Muscle layer of duodenum (tissue), 2 donors: ENCODE results near the gene PIAS4.

Experiments used
- H3K27ac ChIP-seq: one replicate; pipeline ENCODE4 v1.7.0; 2013; ENCODE audit warnings: mild to moderate bottlenecking, low read length
- H3K27me3 ChIP-seq: one replicate; pipeline ENCODE4 v1.7.0; 2013; ENCODE audit warnings: low read depth, mild to moderate bottlenecking, control low read depth, low read length
- H3K36me3 ChIP-seq, 2 donors: one replicate each; pipeline ENCODE4 v1.7.0; 2013; ENCODE audit warnings: low read length in 2 of 2, control low read depth in 1 of 2, mild to moderate bottlenecking in 1 of 2; ENCODE audit not compliant: insufficient read depth in 2 of 2, control insufficient read depth in 1 of 2
- H3K4me1 ChIP-seq, 2 donors: one replicate each; pipeline ENCODE4 v1.7.0; 2013; ENCODE audit warnings: low read length in 2 of 2, mild to moderate bottlenecking in 2 of 2, control low read depth in 1 of 2, moderate library complexity in 1 of 2; ENCODE audit not compliant: insufficient read depth in 2 of 2, control insufficient read depth in 1 of 2
- H3K4me3 ChIP-seq, 2 donors: one replicate each; pipeline ENCODE4 v1.7.0; 2013; ENCODE audit warnings: low read length in 2 of 2, low read depth in 1 of 2, mild to moderate bottlenecking in 1 of 2
- H3K9me3 ChIP-seq, 2 donors: one replicate each; pipeline ENCODE4 v1.7.0; 2013; ENCODE audit warnings: low read length in 2 of 2, control low read depth in 1 of 2, mild to moderate bottlenecking in 1 of 2; ENCODE audit not compliant: control insufficient read depth in 1 of 2
- donor health status: healthy.

PIAS4 gene

GRCh38 chr19:4059891-4060620 is 52.5 kb downstream of the PIAS4 start:
- Histone ChIP-seq H3K4me3 (peak overlapping the region; percentile 46 to 58), H3K4me1 (peaks cover 20 to 65% of the 10 kb centered on the region in 2 donors)

GRCh38 chr19:4060621-4061177 is 53.2 kb downstream of the PIAS4 start:
- H3K27me3 ChIP-seq = no peaks in the 10 kb centered on the region
- peaks cover 0 to 13% of the 10 kb centered on the region in 2 donors for H3K36me3 ChIP-seq
- H3K4me3 ChIP-seq = peak overlapping the region; percentile 46 to 58
- H3K27ac ChIP-seq = peak overlapping the region; percentile 96
- peaks cover 20 to 65% of the 10 kb centered on the region in 2 donors for H3K4me1 ChIP-seq
- H3K9me3 ChIP-seq = no peaks in the 10 kb centered on the region

More at GRCh38 chr19:4059891-4060620, 52.5 kb downstream of the PIAS4 start:
- no peaks in the 10 kb centered on the region for H3K9me3 ChIP-seq
- H3K27me3 ChIP-seq = no peaks in the 10 kb centered on the region
- H3K27ac ChIP-seq = peak overlapping the region; percentile 96
- peaks cover 0 to 15% of the 10 kb centered on the region in 2 donors for H3K36me3 ChIP-seq

- H3K4me3 ChIP-seq = peak overlapping the region; percentile 58 to 67
- no peaks in the 10 kb centered on the region for H3K27me3 ChIP-seq
- peaks cover 0 to 13% of the 10 kb centered on the region in 2 donors for H3K36me3 ChIP-seq
- peaks cover 20 to 61% of the 10 kb centered on the region in 2 donors for H3K4me1 ChIP-seq
- H3K27ac ChIP-seq = peak overlapping the region; percentile 96
- H3K9me3 ChIP-seq = no peaks in the 10 kb centered on the region
These were observed 53.7 kb downstream of the PIAS4 start for GRCh38 chr19:4061178-4061682.

GRCh38 chr19:4061683-4062418 is 54.3 kb downstream of the PIAS4 start:
- Histone ChIP-seq H3K9me3 (no peaks in the 10 kb centered on the region), H3K4me3 (peak overlapping the region; percentile 67 to 84), H3K4me1 (peaks cover 20 to 61% of the 10 kb centered on the region in 2 donors), H3K36me3 (peaks cover 0 to 13% of the 10 kb centered on the region in 2 donors), H3K27me3 (no peaks in the 10 kb centered on the region), H3K27ac (peak overlapping the region; percentile 96)

GRCh38 chr19:4062419-4063368 is 55.2 kb downstream of the PIAS4 start:
- Histone ChIP-seq H3K4me1 (peaks cover 20 to 60% of the 10 kb centered on the region in 2 donors), H3K27ac (peak overlapping the region; percentile 96), H3K36me3 (peaks cover 0 to 13% of the 10 kb centered on the region in 2 donors), H3K27me3 (no peaks in the 10 kb centered on the region), H3K4me3 (peak overlapping the region; percentile 67 to 84), H3K9me3 (no peaks in the 10 kb centered on the region)

- no peaks in the 10 kb centered on the region for H3K9me3 ChIP-seq
- H3K27ac ChIP-seq = peak overlapping the region; percentile 96
- H3K27me3 ChIP-seq = no peaks in the 10 kb centered on the region
- peak overlapping the region; percentile 67 to 84 for H3K4me3 ChIP-seq
- H3K36me3 ChIP-seq = peaks cover 0 to 12% of the 10 kb centered on the region in 2 donors
- peaks cover 20 to 58% of the 10 kb centered on the region in 2 donors for H3K4me1 ChIP-seq
These were observed 56.0 kb downstream of the PIAS4 start for GRCh38 chr19:4063369-4064148.

GRCh38 chr19:4064149-4064495 is 56.6 kb downstream of the PIAS4 start:
- H3K4me1 ChIP-seq = peaks cover 15 to 55% of the 10 kb centered on the region in 2 donors
- H3K27me3 ChIP-seq = no peaks in the 10 kb centered on the region
- peaks cover 0 to 7% of the 10 kb centered on the region in 2 donors for H3K36me3 ChIP-seq
- H3K4me3 ChIP-seq = peak overlapping the region; percentile 67 to 84
- no peaks in the 10 kb centered on the region for H3K9me3 ChIP-seq
- H3K27ac ChIP-seq = peak overlapping the region; percentile 96

GRCh38 chr19:4064496-4065260 is 57.1 kb downstream of the PIAS4 start:
- Histone ChIP-seq H3K27me3 (no peaks in the 10 kb centered on the region), H3K27ac (peak overlapping the region; percentile 96), H3K4me1 (peaks cover 13 to 52% of the 10 kb centered on the region in 2 donors), H3K9me3 (no peaks in the 10 kb centered on the region), H3K4me3 (peak overlapping the region; percentile 67 to 84), H3K36me3 (peaks cover 0 to 7% of the 10 kb centered on the region in 2 donors)

- H3K36me3 ChIP-seq = peaks cover 0 to 7% of the 10 kb centered on the region in 2 donors
- H3K27ac ChIP-seq = no peak overlapping the region
- no peaks in the 10 kb centered on the region for H3K9me3 ChIP-seq
- no peaks in the 10 kb centered on the region for H3K27me3 ChIP-seq
- peaks cover 13 to 42% of the 10 kb centered on the region in 2 donors for H3K4me1 ChIP-seq
- peak overlapping the region in 1 of 2 donors; percentile 88 for H3K4me3 ChIP-seq
These were observed 58.1 kb downstream of the PIAS4 start for GRCh38 chr19:4065430-4066175.
